Activated naive CD4-positive, alpha-beta T cell treated with anti-CD3 and anti-CD28 coated beads, Interleukin-2, amount 10 ng/mL, durations not matched to agents 7 days and 5 days (primary cell): ENCODE results near the gene C18orf63.

Experiments used
- CTCF ChIA-PET: fragments of 350-600 bp; sonication (Branson Sonifier 250); formaldehyde crosslinking; loops from one replicate; lab custom pipeline; 2021; ENCODE audit warnings: antibody characterized with exemption; lab: Charles Lee
- DNase-seq: peaks from one replicate; pipeline ENCODE4 v3.0.0-alpha.2; 2020
- H3K27ac Mint-ChIP-seq: one replicate; pipeline ENCODE4 v1.8.0; 2021; ENCODE audit warnings: mild to moderate bottlenecking, moderate library complexity, mixed read lengths
- H3K27me3 Mint-ChIP-seq: one replicate; pipeline ENCODE4 v1.8.0; 2021; ENCODE audit warnings: mild to moderate bottlenecking, mixed read lengths
- H3K36me3 Mint-ChIP-seq: one replicate; pipeline ENCODE4 v1.8.0; 2021; ENCODE audit warnings: mixed read lengths
- H3K4me1 Mint-ChIP-seq: one replicate; pipeline ENCODE4 v1.8.0; 2021; ENCODE audit warnings: mixed read lengths
- H3K4me3 Mint-ChIP-seq: one replicate; pipeline ENCODE4 v1.8.0; 2021; ENCODE audit warnings: mild to moderate bottlenecking, moderate library complexity, mixed read lengths
- H3K9me3 Mint-ChIP-seq: one replicate; pipeline ENCODE4 v1.8.0; 2021; ENCODE audit warnings: mixed read lengths

Gene C18orf63

GRCh38 chr18:74387383-74387782 lies 71.7 kb downstream of the C18orf63 start:
- H3K36me3 Mint-ChIP-seq = no peaks in the 10 kb centered on the region
- no peaks in the 10 kb centered on the region for H3K9me3 Mint-ChIP-seq
- peaks cover 30% of the 10 kb centered on the region for H3K4me1 Mint-ChIP-seq
- H3K4me3 Mint-ChIP-seq = no peak overlapping the region
- H3K27me3 Mint-ChIP-seq = peaks cover 29% of the 10 kb centered on the region
- H3K27ac Mint-ChIP-seq = no peak overlapping the region
- no peak for DNase-seq
- CTCF ChIA-PET = no interaction called here

DNA sequence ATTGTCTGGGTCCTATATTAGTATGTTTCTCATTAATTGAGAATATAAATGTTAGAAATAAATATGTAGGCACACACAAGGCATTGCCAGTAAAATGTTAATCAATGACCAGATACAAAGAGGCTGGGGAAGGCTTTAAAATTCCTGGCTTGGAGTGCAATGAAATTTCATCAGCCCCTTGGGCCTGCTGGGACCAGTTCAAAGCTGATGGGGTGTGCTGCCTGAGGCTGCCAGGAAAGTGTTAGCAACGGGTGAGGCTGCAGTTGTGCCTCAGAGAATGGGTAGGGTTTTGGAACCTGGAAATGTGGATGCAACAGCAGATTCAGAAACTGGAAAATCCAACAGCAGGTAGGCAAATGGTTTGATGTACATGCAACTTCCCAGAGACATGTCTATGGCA lies 72.6 kb downstream of the C18orf63 start:
- CTCF ChIA-PET = interaction anchor here (2.3 to 3.2 kb wide), 2 partner anchors 9 to 13 kb away, joined by 5 to 10 read pairs; no protein-coding TSS in a partner anchor
- Mint-ChIP-seq H3K36me3 (no peaks in the 10 kb centered on the region), H3K27me3 (peaks cover 34% of the 10 kb centered on the region), H3K4me3 (no peak overlapping the region), H3K27ac (no peak overlapping the region), H3K4me1 (peaks cover 30% of the 10 kb centered on the region), H3K9me3 (no peaks in the 10 kb centered on the region)
- DNase-seq = no peak

- no peak overlapping the region for H3K4me3 Mint-ChIP-seq
- H3K36me3 Mint-ChIP-seq = no peaks in the 10 kb centered on the region
- H3K9me3 Mint-ChIP-seq = no peaks in the 10 kb centered on the region
- H3K4me1 Mint-ChIP-seq = peaks cover 30% of the 10 kb centered on the region
- H3K27ac Mint-ChIP-seq = no peak overlapping the region
- H3K27me3 Mint-ChIP-seq = peaks cover 38% of the 10 kb centered on the region
- CTCF ChIA-PET = interaction anchor here (1.1 to 3.2 kb wide), 3 partner anchors 11 to 14 kb away, joined by 3 to 10 read pairs (median 5); no protein-coding TSS in a partner anchor
- no peak for DNase-seq
Measured at GRCh38 chr18:74389171-74389927, 73.7 kb downstream of the C18orf63 start.

DNA sequence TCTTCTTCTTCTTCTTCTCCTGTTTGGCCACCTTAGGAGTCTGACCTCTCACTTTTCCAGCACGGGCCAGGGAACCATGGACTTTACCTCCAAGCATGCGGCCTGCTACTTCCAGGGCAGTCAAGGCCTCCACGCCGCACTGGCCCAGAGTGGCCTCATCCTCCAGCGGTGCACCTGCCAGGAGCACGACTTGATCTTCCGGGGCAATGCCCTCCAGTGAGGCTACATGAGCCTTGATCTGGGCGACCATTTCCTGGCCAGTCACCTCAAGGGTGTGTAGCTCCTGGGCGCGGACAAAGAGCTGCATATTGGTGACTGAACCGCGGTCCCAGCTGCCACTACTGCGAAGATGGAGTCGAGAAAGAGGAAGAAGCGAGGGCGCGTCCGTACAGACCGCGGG lies 74.4 kb downstream of the C18orf63 start:
- no peak overlapping the region for H3K27ac Mint-ChIP-seq
- H3K27me3 Mint-ChIP-seq = peaks cover 40% of the 10 kb centered on the region
- H3K4me3 Mint-ChIP-seq = no peak overlapping the region
- peaks cover 30% of the 10 kb centered on the region for H3K4me1 Mint-ChIP-seq
- CTCF ChIA-PET = interaction anchor here (2.3 to 3.2 kb wide), 2 partner anchors 11 to 14 kb away, joined by 5 to 10 read pairs; no protein-coding TSS in a partner anchor
- H3K36me3 Mint-ChIP-seq = no peaks in the 10 kb centered on the region
- no peak for DNase-seq
- no peaks in the 10 kb centered on the region for H3K9me3 Mint-ChIP-seq

DNA sequence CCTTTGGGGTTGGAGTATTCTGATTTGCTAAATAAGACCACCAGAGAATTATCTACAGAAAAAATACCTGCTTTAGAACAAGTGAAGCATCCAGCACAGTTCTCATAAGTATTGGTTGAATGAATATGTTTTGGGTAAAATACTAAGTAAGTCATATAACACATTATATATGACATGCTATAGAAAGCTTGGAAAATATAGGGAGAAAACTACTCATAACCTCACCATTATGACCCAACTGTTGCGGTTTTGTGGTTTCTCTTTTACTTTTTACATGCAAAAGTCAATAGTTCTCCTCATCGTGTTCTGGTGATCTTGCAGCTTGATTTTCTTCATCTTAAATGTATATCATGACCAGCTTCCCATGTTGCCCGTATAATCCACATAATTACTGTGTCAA lies 75.3 kb downstream of the C18orf63 start:
- H3K27me3 Mint-ChIP-seq = peaks cover 47% of the 10 kb centered on the region
- CTCF ChIA-PET = interaction anchor here (3.2 kb wide), 1 partner anchor 12 kb away, joined by 10 read pairs; no protein-coding TSS in a partner anchor
- no peak overlapping the region for H3K4me3 Mint-ChIP-seq
- H3K36me3 Mint-ChIP-seq = no peaks in the 10 kb centered on the region
- no peak overlapping the region for H3K27ac Mint-ChIP-seq
- peaks cover 30% of the 10 kb centered on the region for H3K4me1 Mint-ChIP-seq
- no peak for DNase-seq
- H3K9me3 Mint-ChIP-seq = no peaks in the 10 kb centered on the region

GRCh38 chr18:74392323-74392722 lies 76.7 kb downstream of the C18orf63 start:
- Mint-ChIP-seq H3K4me3 (no peak overlapping the region), H3K36me3 (no peaks in the 10 kb centered on the region), H3K27me3 (peaks cover 51% of the 10 kb centered on the region), H3K27ac (no peak overlapping the region), H3K4me1 (peaks cover 30% of the 10 kb centered on the region), H3K9me3 (no peaks in the 10 kb centered on the region)
- CTCF ChIA-PET = no interaction called here
- DNase-seq = no peak

DNA sequence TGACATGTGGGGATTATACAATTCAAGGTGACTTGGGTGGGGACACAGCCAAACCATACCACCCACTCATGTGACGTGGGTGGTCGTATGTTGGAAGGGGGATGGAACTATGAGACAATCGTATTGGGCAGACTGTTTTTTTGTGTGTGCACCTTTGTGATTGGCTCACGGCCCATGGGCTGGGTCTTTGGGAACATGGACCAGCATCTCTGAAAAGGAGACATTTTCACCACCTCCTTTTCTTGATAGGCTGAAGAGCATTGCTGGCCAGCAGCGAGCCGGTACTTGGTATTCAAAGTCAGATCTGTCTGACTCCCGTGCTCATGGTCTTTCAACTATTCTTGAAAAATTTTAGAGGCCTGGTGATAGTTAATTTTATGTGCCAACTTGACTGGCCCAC lies 79.4 kb downstream of the C18orf63 start:
- no peak overlapping the region for H3K4me3 Mint-ChIP-seq
- H3K9me3 Mint-ChIP-seq = no peaks in the 10 kb centered on the region
- CTCF ChIA-PET = no interaction called here
- H3K27ac Mint-ChIP-seq = no peak overlapping the region
- peaks cover 24% of the 10 kb centered on the region for H3K4me1 Mint-ChIP-seq
- no peaks in the 10 kb centered on the region for H3K36me3 Mint-ChIP-seq
- no peak for DNase-seq
- peaks cover 73% of the 10 kb centered on the region for H3K27me3 Mint-ChIP-seq

DNA sequence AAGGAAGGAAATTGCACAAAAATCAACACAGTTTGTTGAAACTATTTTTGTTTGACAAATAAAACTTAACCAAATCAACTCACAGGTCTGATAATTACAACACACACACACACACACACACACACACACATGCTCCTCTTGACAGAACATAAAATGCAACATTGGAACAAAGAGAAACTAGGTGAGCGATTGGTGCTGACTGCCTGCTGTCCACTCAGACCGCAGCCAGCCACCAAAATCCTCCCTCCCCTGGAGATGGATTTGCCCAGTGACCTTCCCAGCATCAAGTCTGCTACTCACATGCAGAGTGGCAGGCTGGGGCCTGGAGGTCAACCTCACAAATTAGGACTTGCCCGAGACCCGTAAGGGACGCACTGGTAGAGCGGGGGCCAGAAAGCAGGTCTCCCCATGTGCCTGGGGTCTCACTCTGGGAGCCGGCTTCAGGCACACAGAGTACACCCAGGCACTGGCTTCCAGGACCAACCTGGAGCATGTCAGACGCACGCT lies 80.1 kb downstream of the C18orf63 start:
- H3K4me1 Mint-ChIP-seq = peaks cover 23% of the 10 kb centered on the region
- CTCF ChIA-PET = no interaction called here
- no peaks in the 10 kb centered on the region for H3K36me3 Mint-ChIP-seq
- no peaks in the 10 kb centered on the region for H3K9me3 Mint-ChIP-seq
- H3K27ac Mint-ChIP-seq = no peak overlapping the region
- H3K27me3 Mint-ChIP-seq = peaks cover 77% of the 10 kb centered on the region
- DNase-seq = no peak
- H3K4me3 Mint-ChIP-seq = no peak overlapping the region

DNA sequence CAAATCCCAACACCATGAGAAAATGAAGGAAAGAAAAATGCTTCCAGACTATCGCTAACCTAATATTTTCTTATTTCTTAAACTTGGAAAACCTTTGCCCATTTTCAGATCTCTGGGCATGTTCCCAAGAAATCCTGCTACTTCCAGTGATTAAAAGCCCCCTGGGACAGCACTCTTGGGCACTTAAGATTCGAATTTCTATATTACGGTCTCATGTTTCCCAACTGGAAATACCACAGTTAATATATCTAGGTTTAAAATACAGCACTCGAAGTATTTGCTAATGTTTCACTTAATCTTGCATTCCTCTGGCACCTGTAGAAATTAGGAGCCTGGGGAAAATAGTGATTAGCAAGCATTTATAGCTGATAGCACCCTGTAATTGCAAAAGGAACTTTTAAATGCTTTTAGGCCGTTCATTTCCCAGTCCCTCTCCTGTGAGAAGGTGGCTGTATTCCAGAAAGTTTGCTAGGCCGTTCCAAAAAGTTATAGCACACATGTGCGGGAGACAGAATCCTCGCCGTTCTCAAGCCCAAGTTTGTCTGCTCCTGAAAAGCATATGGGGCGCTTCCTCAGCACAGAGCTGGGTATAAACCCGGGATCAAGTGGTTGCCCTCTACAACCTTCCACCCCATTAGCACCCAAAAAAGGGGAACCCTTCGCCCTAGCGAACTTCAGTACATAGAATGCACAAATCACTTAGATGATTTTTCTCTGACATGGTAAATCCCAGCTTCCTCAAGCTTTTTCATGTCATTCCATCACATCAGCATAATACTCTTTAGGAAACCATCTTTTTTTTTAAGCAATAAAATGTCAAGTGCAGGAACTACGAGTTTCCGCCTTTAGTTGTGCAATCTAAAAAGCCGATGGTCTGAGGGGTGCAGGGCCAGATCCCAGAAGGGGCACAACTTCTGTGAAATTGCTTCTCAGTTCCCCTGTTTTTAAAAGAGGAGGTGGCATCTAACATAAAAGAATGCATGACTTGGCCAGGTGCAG lies 80.8 kb downstream of the C18orf63 start:
- H3K27me3 Mint-ChIP-seq = peaks cover 82% of the 10 kb centered on the region
- H3K4me3 Mint-ChIP-seq = no peak overlapping the region
- peaks cover 21% of the 10 kb centered on the region for H3K4me1 Mint-ChIP-seq
- DNase-seq = no peak
- H3K9me3 Mint-ChIP-seq = no peaks in the 10 kb centered on the region
- no peaks in the 10 kb centered on the region for H3K36me3 Mint-ChIP-seq
- CTCF ChIA-PET = no interaction called here
- no peak overlapping the region for H3K27ac Mint-ChIP-seq

- H3K36me3 Mint-ChIP-seq = no peaks in the 10 kb centered on the region
- CTCF ChIA-PET = no interaction called here
- H3K4me1 Mint-ChIP-seq = peaks cover 22% of the 10 kb centered on the region
- H3K9me3 Mint-ChIP-seq = no peaks in the 10 kb centered on the region
- H3K27ac Mint-ChIP-seq = no peak overlapping the region
- no peak overlapping the region for H3K4me3 Mint-ChIP-seq
- H3K27me3 Mint-ChIP-seq = peaks cover 75% of the 10 kb centered on the region
- no peak for DNase-seq
Measured at GRCh38 chr18:74397572-74397971, 81.9 kb downstream of the C18orf63 start.

- no peak overlapping the region for H3K4me3 Mint-ChIP-seq
- H3K36me3 Mint-ChIP-seq = no peaks in the 10 kb centered on the region
- peaks cover 22% of the 10 kb centered on the region for H3K4me1 Mint-ChIP-seq
- no peak overlapping the region for H3K27ac Mint-ChIP-seq
- no peaks in the 10 kb centered on the region for H3K9me3 Mint-ChIP-seq
- DNase-seq = no peak
- CTCF ChIA-PET = interaction anchor here (1.0 kb wide), 1 partner anchor 38 kb away, joined by 4 read pairs; no protein-coding TSS in a partner anchor
- peaks cover 68% of the 10 kb centered on the region for H3K27me3 Mint-ChIP-seq
Measured at GRCh38 chr18:74399091-74399887, 83.7 kb downstream of the C18orf63 start.

DNA sequence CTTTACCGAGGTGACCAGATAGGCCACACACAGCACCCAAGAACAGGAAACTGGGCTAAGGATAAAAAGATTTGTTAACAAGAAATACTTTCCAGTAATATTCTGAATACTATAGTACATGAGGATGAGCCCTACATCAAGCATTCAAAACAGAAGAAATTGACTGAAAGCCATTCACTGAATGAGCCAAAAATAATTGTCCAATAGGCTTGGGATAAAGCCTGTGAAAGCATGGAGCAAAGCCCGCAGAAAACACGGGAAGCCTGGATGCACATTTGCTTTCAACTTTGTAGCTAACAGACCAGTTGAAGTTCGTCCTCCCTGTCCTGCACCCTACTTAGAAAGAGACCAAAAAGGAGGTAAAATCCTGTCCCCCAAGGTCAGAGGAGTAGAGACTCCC lies 85.2 kb downstream of the C18orf63 start:
- no peak for DNase-seq
- H3K36me3 Mint-ChIP-seq = no peaks in the 10 kb centered on the region
- CTCF ChIA-PET = interaction anchor here (1.1 kb wide), 1 partner anchor 151 kb away, joined by 3 read pairs; no protein-coding TSS in a partner anchor
- peaks cover 2% of the 10 kb centered on the region for H3K9me3 Mint-ChIP-seq
- H3K4me1 Mint-ChIP-seq = peaks cover 30% of the 10 kb centered on the region
- no peak overlapping the region for H3K4me3 Mint-ChIP-seq
- peaks cover 53% of the 10 kb centered on the region for H3K27me3 Mint-ChIP-seq
- H3K27ac Mint-ChIP-seq = no peak overlapping the region

DNA sequence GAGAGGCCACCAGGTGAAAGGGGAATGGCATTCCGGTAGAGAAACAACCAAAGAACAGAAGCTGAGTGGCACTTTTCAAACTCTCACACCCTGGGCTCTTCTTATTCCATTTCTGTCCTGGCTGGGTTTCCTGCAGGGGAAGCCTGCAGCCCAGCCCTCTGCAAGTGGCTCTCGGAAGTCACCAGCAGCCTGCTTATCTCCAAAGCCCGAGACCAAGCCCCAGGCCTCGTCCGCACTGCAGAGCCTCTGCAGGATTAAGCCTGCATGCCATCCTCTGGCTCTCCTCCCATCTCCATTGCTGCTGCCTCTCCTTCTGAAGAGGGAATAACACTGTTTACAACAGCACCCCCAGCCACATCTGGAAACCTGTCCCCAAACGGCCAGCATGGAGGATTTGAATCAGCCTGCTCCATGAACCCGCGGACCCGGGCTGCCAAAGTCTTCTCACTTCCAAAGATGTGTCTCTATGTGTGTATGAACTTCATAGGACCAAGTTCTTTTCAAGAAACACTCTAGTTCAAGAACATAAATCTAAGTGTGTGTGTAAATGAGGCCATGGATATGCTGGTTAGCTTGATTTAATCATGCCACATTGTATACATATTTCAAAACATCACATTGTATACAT lies 87.3 kb downstream of the C18orf63 start:
- peaks cover 46% of the 10 kb centered on the region for H3K4me1 Mint-ChIP-seq
- H3K27me3 Mint-ChIP-seq = peaks cover 36% of the 10 kb centered on the region
- peaks cover 5% of the 10 kb centered on the region for H3K36me3 Mint-ChIP-seq
- no peak for DNase-seq
- peaks cover 2% of the 10 kb centered on the region for H3K9me3 Mint-ChIP-seq
- CTCF ChIA-PET = interaction anchor here (1.2 kb wide), 1 partner anchor 91 kb away, joined by 5 read pairs; no protein-coding TSS in a partner anchor
- no peak overlapping the region for H3K4me3 Mint-ChIP-seq
- no peak overlapping the region for H3K27ac Mint-ChIP-seq
